OCI-LY1 (cell line): ENCODE results near the gene RAB40C.

Source experiments
- H2AFZ ChIP-seq: fragments of 200-600 bp; sonication (generic), shearing (Covaris generic); 2 replicates; pipeline ENCODE4 v1.6.0; 2014; ENCODE audit warnings: antibody characterized with exemption, mild to moderate bottlenecking, low read length
- H3F3A ChIP-seq: fragments of 200-600 bp; sonication (generic), shearing (Covaris generic); 2 replicates; pipeline ENCODE4 v1.6.0; 2014; ENCODE audit warnings: mild to moderate bottlenecking, antibody characterized with exemption, low read length, moderate library complexity; ENCODE audit not compliant: insufficient read depth
- H3K27ac ChIP-seq: fragments of 200-600 bp; sonication (generic); 2 replicates; pipeline ENCODE4 v1.5.1; 2014; ENCODE audit warnings: low read length, mixed run types, mild to moderate bottlenecking, low read depth; ENCODE audit not compliant: poor library complexity, severe bottlenecking
- H3K27me3 ChIP-seq: fragments of 200-600 bp; sonication (generic); 2 replicates; pipeline ENCODE4 v1.6.0; 2014; ENCODE audit warnings: antibody characterized with exemption, mild to moderate bottlenecking, low read length, moderate library complexity; ENCODE audit not compliant: insufficient read depth
- H3K36me3 ChIP-seq: fragments of 200-600 bp; sonication (generic); 2 replicates; pipeline ENCODE4 v1.6.1; 2014; ENCODE audit warnings: mild to moderate bottlenecking, antibody characterized with exemption, low read length, moderate library complexity, mixed read lengths; ENCODE audit not compliant: insufficient read depth
- H3K4me1 ChIP-seq: fragments of 200-600 bp; sonication (generic); 2 replicates; pipeline ENCODE4 v1.5.1; 2014; ENCODE audit warnings: mild to moderate bottlenecking, low read length, moderate library complexity; ENCODE audit not compliant: insufficient read depth, severe bottlenecking
- H3K4me2 ChIP-seq: fragments of 200-600 bp; sonication (generic), shearing (Covaris generic); 2 replicates; pipeline ENCODE4 v1.6.1; 2014; ENCODE audit warnings: low read length
- H3K4me3 ChIP-seq: fragments of 200-600 bp; sonication (generic); 2 replicates; pipeline ENCODE4 v1.5.1; 2014; ENCODE audit warnings: low read length, low read depth, mild to moderate bottlenecking, mixed read lengths; ENCODE audit not compliant: poor library complexity, severe bottlenecking
- H3K79me2 ChIP-seq: fragments of 200-600 bp; shearing (Covaris generic); 2 replicates; pipeline ENCODE4 v1.6.1; 2016; ENCODE audit warnings: mixed run types, low read length, mixed read lengths; ENCODE audit not compliant: insufficient read depth
- H3K9ac ChIP-seq: fragments of 200-600 bp; sonication (generic), shearing (Covaris generic); 2 replicates; pipeline ENCODE4 v1.6.1; 2014; ENCODE audit warnings: mild to moderate bottlenecking, low read length, mixed read lengths
- H3K9me2 ChIP-seq: fragments of 200-600 bp; sonication (generic), shearing (Covaris generic); 2 replicates; pipeline ENCODE4 v1.6.1; 2014; ENCODE audit warnings: low read depth, mild to moderate bottlenecking, low read length, mixed read lengths
- H3K9me3 ChIP-seq: fragments of 200-600 bp; shearing (Covaris generic); 2 replicates; pipeline ENCODE4 v1.6.1; 2014; ENCODE audit warnings: low read length, mixed read lengths
- H4K20me1 ChIP-seq: fragments of 200-600 bp; sonication (generic), shearing (Covaris generic); 2 replicates; pipeline ENCODE4 v1.6.0; 2016; ENCODE audit warnings: mild to moderate bottlenecking, low read length; ENCODE audit not compliant: insufficient read depth
- CTCF ChIP-seq: fragments of 200-600 bp; sonication (generic), shearing (Covaris generic); IDR thresholded peaks from 2 replicates; pipeline ENCODE4 v1.5.1; 2017; ENCODE audit warnings: mild to moderate bottlenecking, antibody characterized with exemption, low read length, moderate library complexity, mixed read lengths
- EZH2 ChIP-seq: fragments of 200-600 bp; sonication (generic), shearing (Covaris generic); IDR thresholded peaks from 2 replicates; pipeline ENCODE4 v1.8.0; 2017; ENCODE audit warnings: borderline replicate concordance, mixed run types, mild to moderate bottlenecking, antibody characterized with exemption, low read length, moderate library complexity, mixed read lengths

Gene RAB40C

DNA sequence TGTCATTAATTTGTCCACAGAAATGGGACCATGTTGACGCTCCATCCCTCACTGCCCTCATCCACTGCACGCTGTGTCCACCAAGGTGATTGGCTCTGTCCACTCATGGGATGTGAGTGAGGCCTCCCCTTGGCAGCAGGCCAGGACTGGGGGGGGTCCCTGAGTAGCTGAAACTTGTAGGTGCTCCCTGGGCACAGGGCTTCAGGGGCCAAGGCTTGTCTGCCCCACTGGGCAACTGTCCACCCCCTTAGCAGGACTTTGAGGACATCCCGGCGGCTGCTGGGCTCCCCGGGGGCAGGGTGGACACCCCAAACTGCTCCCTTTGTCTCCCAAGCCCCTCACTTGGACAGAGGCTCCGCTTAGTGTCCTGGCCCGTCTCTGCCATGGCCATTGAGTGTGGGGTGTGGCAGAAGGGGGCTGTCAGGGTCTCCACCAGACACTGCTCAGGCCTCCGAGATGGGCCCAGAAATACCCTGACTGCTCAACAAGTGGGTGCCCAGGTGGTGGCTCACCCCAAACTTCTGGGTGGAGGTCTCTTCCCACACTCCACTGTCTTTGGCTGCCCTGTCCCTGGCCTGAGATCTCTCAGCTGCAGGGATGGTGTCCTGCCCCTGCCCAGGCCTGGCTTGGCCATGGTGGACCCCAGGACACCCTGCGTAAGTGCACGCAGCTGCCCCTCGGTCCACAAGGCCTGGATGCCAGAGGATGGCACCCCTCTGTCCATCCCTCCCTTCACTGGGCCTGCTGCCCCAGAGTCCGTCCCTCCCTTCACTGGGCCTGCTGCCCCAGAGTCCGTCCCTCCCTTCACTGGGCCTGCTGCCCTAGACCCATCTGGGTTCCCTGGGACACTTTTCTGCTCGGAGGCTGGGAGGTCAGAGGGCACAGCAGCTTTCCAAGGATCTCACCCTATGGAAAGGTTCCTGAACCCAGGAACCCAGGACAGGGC is 2.9 kb upstream of the RAB40C start:
- Histone ChIP-seq H3K27me3 (no peaks in the 10 kb centered on the region), H2AFZ (no peak overlapping the region), H3K4me2 (no peak overlapping the region), H3F3A (no peaks in the 10 kb centered on the region), H3K9me3 (no peaks in the 10 kb centered on the region), H3K36me3 (peaks cover 3% of the 10 kb centered on the region; the same call in 1 of the 2 replicates), H3K27ac (no peak overlapping the region), H3K79me2 (no peaks in the 10 kb centered on the region), H3K4me1 (peaks cover 23% of the 10 kb centered on the region), H3K4me3 (peak overlapping the region; percentile 84), H3K9ac (no peak overlapping the region; the same call in 1 of the 2 replicates), H3K9me2 (no peaks in the 10 kb centered on the region), H4K20me1 (no peaks in the 10 kb centered on the region)
- TF ChIP-seq CTCF (no peak), EZH2 (no peak)

GRCh38 chr16:588639-588888 is 1.3 kb upstream of the RAB40C start:
- no peaks in the 10 kb centered on the region for H3K27me3 ChIP-seq
- peaks cover 37% of the 10 kb centered on the region for H3K4me1 ChIP-seq
- no peaks in the 10 kb centered on the region for H4K20me1 ChIP-seq
- H3K4me3 ChIP-seq = peak overlapping the region; percentile 84
- no peaks in the 10 kb centered on the region for H3K9me2 ChIP-seq
- peak overlapping the region; percentile 89 for H3K9ac ChIP-seq
- H2AFZ ChIP-seq = no peak overlapping the region
- H3K36me3 ChIP-seq = no peaks in the 10 kb centered on the region
- no peaks in the 10 kb centered on the region for H3F3A ChIP-seq
- H3K4me2 ChIP-seq = peak overlapping the region; percentile 75
- H3K9me3 ChIP-seq = no peaks in the 10 kb centered on the region
- H3K27ac ChIP-seq = peak overlapping the region; percentile 81
- TF ChIP-seq CTCF (no peak), EZH2 (no peak)
- no peaks in the 10 kb centered on the region for H3K79me2 ChIP-seq

DNA sequence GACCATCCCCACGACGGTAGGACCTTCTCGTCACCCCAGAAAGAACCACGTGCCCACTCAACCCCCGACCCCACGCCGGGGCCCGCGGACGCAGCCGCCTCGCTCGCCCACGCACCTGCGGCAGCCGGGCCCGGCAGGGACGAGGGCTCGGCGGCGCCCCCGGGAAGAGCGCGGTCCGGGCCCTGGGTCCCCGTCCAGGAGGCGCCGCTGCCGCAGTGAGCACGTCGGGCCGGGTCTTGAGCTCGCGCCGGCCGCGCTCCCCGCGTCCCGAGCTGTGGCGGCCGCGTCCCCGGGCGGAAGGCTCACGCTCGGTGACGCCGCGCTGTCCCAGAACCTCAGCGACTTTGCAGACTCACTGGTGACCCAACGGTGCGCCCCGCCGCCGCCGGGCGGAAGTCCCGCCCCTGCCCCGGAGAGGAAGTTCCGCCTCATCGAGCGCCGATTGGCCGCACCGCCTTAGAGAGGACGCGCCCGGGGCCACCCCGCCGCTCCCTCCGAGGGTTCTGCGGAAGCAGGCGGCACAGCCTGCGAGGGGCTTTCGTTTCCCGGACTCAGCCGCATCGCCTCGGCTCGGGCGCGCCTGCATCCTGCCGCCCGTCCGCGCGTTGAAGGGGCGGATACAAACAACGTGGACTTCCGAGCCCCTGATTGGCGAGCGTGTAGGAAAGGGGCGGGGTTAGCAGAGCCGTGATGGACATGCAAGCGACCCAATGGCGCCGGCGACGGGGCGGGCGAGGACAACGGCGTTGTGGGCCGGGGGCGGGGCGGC is 793 bp upstream of the RAB40C start:
- no peak for TF ChIP-seq EZH2
- no peak for TF ChIP-seq CTCF
- H3K4me2 ChIP-seq = peak overlapping the region; percentile 75
- H3K27ac ChIP-seq = peak overlapping the region; percentile 81
- peaks cover 37% of the 10 kb centered on the region for H3K4me1 ChIP-seq
- H3K9me2 ChIP-seq = no peaks in the 10 kb centered on the region
- peak overlapping the region; percentile 89 for H3K9ac ChIP-seq
- no peaks in the 10 kb centered on the region for H3K79me2 ChIP-seq
- peak overlapping the region; percentile 84 for H3K4me3 ChIP-seq
- H4K20me1 ChIP-seq = no peaks in the 10 kb centered on the region
- no peaks in the 10 kb centered on the region for H3K36me3 ChIP-seq
- no peak overlapping the region for H2AFZ ChIP-seq
- no peaks in the 10 kb centered on the region for H3K27me3 ChIP-seq
- no peaks in the 10 kb centered on the region for H3K9me3 ChIP-seq
- no peaks in the 10 kb centered on the region for H3F3A ChIP-seq
